Right atrium auricular region (tissue), 2 donors: ENCODE results near the gene RAB33A. TPM values are rescaled to one million over a fixed set of nuclear protein-coding genes. Genes with fewer than 3 reads are reported as not detected.

ENCODE experiments used
- DNase-seq: peaks from one replicate; pipeline ENCODE4 v3.0.0-alpha.2; 2019; ENCODE audit warnings: low spot score
- H3K27ac ChIP-seq, 2 donors: fragments of 200-600 bp; sonication (generic); 1 replicate in 1 of 2; 2 replicates in 1 of 2; pipeline ENCODE4 v1.5.1; 2016 to 2019
- H3K27me3 ChIP-seq, 2 donors: fragments of 200-600 bp; sonication (generic); one replicate each; pipeline versions ENCODE4 v1.5.1 to v1.6.0; 2017 to 2019
- H3K36me3 ChIP-seq: fragments of 200-600 bp; sonication (generic); one replicate; pipeline ENCODE4 v1.5.1; 2016
- H3K4me1 ChIP-seq, 2 donors: fragments of 200-600 bp; sonication (generic); one replicate each; pipeline versions ENCODE4 v1.5.1 to v1.6.0; 2017 to 2019
- H3K4me3 ChIP-seq, 2 donors: fragments of 200-600 bp; sonication (generic); 1 replicate in 1 of 2; 2 replicates in 1 of 2; pipeline ENCODE4 v1.5.1; 2017 to 2019; ENCODE audit warnings: mild to moderate bottlenecking in 1 of 2, moderate library complexity in 1 of 2
- H3K9me3 ChIP-seq, 2 donors: fragments of 200-600 bp; sonication (generic); one replicate each; pipeline ENCODE4 v1.5.1; 2019
- CTCF ChIP-seq, 2 donors: fragments of 200-600 bp; sonication (generic); IDR thresholded peaks; one replicate each; pipeline ENCODE4 v1.5.1; 2019; ENCODE audit warnings: antibody characterized with exemption in 2 of 2
- total RNA-seq, 2 donors: library from RNA; depleted of rRNA; stranded (reverse); fragments of >200 nt; gene quantifications; one replicate each; pipeline ENCODE4 v1.1.0, GENCODE V29; 2016

Gene RAB33A
- total RNA-seq, result 10 to 100 TPM in 1 of 2 donors, 1 to 10 TPM in 1; 8.3 to 13.4 TPM

- no peak for TF ChIP-seq CTCF (IDR thresholded peaks at IDR 0.05)
- Histone ChIP-seq H3K4me1 (peaks cover 0 to 39% of the 10 kb centered on the region in 2 donors), H3K27me3 (no peaks in the 10 kb centered on the region), H3K36me3 (no peaks in the 10 kb centered on the region), H3K9me3 (no peaks in the 10 kb centered on the region), H3K4me3 (peak within 1 kb of the TSS; percentile 41 to 49), H3K27ac (peak within 1 kb of the TSS; percentile 77 to 87)
- DNase-seq, result no peak
Observed at GRCh38 chrX:130171446-130172126, at the start of gene RAB33A. RAB33A (plus strand) TSS chrX:130171962; CDS start chrX:130172063, 101 bp downstream.

- no peak for DNase-seq
- Histone ChIP-seq H3K36me3 (peaks cover 8% of the 10 kb centered on the region), H3K9me3 (no peaks in the 10 kb centered on the region), H3K27ac (peak overlapping the region; percentile 59 to 82), H3K4me1 (peaks cover 0 to 31% of the 10 kb centered on the region in 2 donors), H3K27me3 (no peaks in the 10 kb centered on the region), H3K4me3 (no peak overlapping the region)
- no peak for TF ChIP-seq CTCF (IDR thresholded peaks at IDR 0.05)
Observed at GRCh38 chrX:130124577-130124976, 47.2 kb upstream of the RAB33A start.

- TF ChIP-seq CTCF (IDR thresholded peaks at IDR 0.05), result no peak
- Histone ChIP-seq H3K27me3 (no peaks in the 10 kb centered on the region), H3K4me3 (no peak overlapping the region), H3K36me3 (peaks cover 12% of the 10 kb centered on the region), H3K9me3 (no peaks in the 10 kb centered on the region), H3K4me1 (peaks cover 0 to 24% of the 10 kb centered on the region in 2 donors), H3K27ac (peak overlapping the region; percentile 59 to 82)
- peak; percentile 85 for DNase-seq
Observed at GRCh38 chrX:130125091-130125874, 46.5 kb upstream of the RAB33A start.

- Histone ChIP-seq H3K27ac (no peak overlapping the region), H3K4me1 (peaks cover 0 to 9% of the 10 kb centered on the region in 2 donors), H3K9me3 (no peaks in the 10 kb centered on the region), H3K27me3 (no peaks in the 10 kb centered on the region), H3K36me3 (peaks cover 26% of the 10 kb centered on the region), H3K4me3 (no peak overlapping the region)
- no peak for TF ChIP-seq CTCF (IDR thresholded peaks at IDR 0.05)
- no peak for DNase-seq
Observed at GRCh38 chrX:130130990-130131389, 40.8 kb upstream of the RAB33A start.

GRCh38 chrX:130136496-130136895 lies 35.3 kb upstream of the RAB33A start:
- Histone ChIP-seq H3K27me3 (no peaks in the 10 kb centered on the region), H3K4me1 (no peaks in the 10 kb centered on the region), H3K27ac (no peak overlapping the region), H3K9me3 (no peaks in the 10 kb centered on the region), H3K36me3 (peaks cover 37% of the 10 kb centered on the region), H3K4me3 (no peak overlapping the region)
- no peak for TF ChIP-seq CTCF (IDR thresholded peaks at IDR 0.05)
- no peak for DNase-seq
